Lung (tissue), 12 donors: ENCODE measurements around the gene PLCD1. TPM values are rescaled to one million over a fixed set of nuclear protein-coding genes. Genes with fewer than 3 reads are reported as not detected.

Experiments used
- ATAC-seq: fragments of 200-7000 bp; cut with Tn5 transposase; one replicate; pipeline ENCODE4 v1.9.1; 2020; ENCODE audit warnings: moderate number of reproducible peaks; ENCODE audit not compliant: insufficient read depth, low FRiP score
- DNase-seq, 3 donors: peaks; one replicate each; pipeline ENCODE4 v3.0.0-alpha.2; 2013 to 2017
- H3K27ac ChIP-seq, 2 donors: one replicate each; pipeline ENCODE4 v1.5.1; 2013; ENCODE audit warnings: mild to moderate bottlenecking in 2 of 2, moderate library complexity in 2 of 2, control low read depth in 1 of 2, inconsistent platforms in 1 of 2, low read depth in 1 of 2, low read length in 1 of 2
- H3K27me3 ChIP-seq, 3 donors: one replicate each; pipeline ENCODE4 v1.5.1; 2013; ENCODE audit warnings: low read length in 2 of 3; ENCODE audit not compliant: control insufficient read depth in 3 of 3, insufficient read depth in 3 of 3
- H3K36me3 ChIP-seq, 4 donors: one replicate each; pipeline ENCODE4 v1.5.1; 2013; ENCODE audit warnings: low read length in 4 of 4, mild to moderate bottlenecking in 1 of 4, moderate library complexity in 1 of 4; ENCODE audit not compliant: control insufficient read depth in 4 of 4, insufficient read depth in 4 of 4
- H3K4me1 ChIP-seq, 5 donors: one replicate each; pipeline ENCODE4 v1.5.1; 2013; ENCODE audit warnings: low read length in 5 of 5, mild to moderate bottlenecking in 2 of 5, moderate library complexity in 1 of 5; ENCODE audit not compliant: control insufficient read depth in 5 of 5, insufficient read depth in 5 of 5
- H3K4me3 ChIP-seq: one replicate; pipeline ENCODE4 v1.5.1; 2013; ENCODE audit warnings: mild to moderate bottlenecking, control low read depth, moderate library complexity
- H3K9ac ChIP-seq, 2 donors: one replicate each; pipeline ENCODE4 v1.5.1; 2013; ENCODE audit warnings: low read length in 2 of 2, control low read depth in 1 of 2; ENCODE audit not compliant: insufficient read depth in 1 of 2
- H3K9me3 ChIP-seq, 4 donors: one replicate each; pipeline ENCODE4 v1.5.1; 2013; ENCODE audit warnings: low read length in 3 of 4, mild to moderate bottlenecking in 1 of 4, moderate library complexity in 1 of 4; ENCODE audit not compliant: control insufficient read depth in 4 of 4, insufficient read depth in 3 of 4
- WGBS, 2 donors: extraction: QIAGEN DNeasy Blood & Tissue Kit; methylation state at CpG; one replicate each; pipeline ENCODE4 v1.1.7; 2013; 5-methylcytosine and 5-hydroxymethylcytosine counted together
- polyA plus RNA-seq, 2 donors: library from polyadenylated mRNA; stranded (reverse); fragments of 200-250 nt; gene quantifications; one replicate each; pipeline ENCODE4 v1.2.1, GENCODE V29; 2013
- total RNA-seq, 2 donors: library from RNA; depleted of rRNA in 1 of 2; stranded (reverse); fragments of >200 nt in 1 of 2; gene quantifications; one replicate each; pipeline ENCODE4 v1.2.1, GENCODE V29; 2014 to 2021
- TF ChIP-seq, protein P1 (sequence below): IDR thresholded peaks from 2 replicates; pipeline ENCODE4 v1.5.1; 2012; ENCODE audit warnings: mild to moderate bottlenecking; ENCODE audit errors: control extremely low read depth, extremely low read depth
- donor health status: control.
- donor health status: control.
- donor health status: Bipolar disorder and iron deficiency.
- donor health status: healthy.
- donor health status: DM: yes; HTN: yes; CAD: no.

Gene PLCD1
- total and polyA plus RNA-seq, 4 donors: 16.9 to 55.3 (median 21.3) TPM

DNA sequence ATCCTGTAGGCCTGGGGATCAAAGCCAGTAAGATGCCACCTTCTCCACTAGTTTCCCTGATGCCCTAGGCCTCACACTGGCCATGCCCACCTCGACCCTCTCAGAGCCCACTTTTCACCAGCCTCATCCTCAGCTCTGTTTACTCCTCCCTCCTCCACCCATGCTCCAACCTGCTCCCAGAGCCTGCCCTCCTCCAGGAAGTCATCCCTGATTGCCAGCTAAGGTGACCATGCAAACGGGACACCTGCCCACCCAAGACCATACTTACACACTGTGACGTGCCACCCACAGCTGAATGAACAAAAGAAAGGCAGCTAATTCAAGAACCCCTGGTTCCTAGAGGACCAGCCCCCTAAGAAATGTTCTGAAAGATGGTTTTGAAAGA lies 9.1 kb downstream of the PLCD1 start:
- DNase-seq: no peak

DNA sequence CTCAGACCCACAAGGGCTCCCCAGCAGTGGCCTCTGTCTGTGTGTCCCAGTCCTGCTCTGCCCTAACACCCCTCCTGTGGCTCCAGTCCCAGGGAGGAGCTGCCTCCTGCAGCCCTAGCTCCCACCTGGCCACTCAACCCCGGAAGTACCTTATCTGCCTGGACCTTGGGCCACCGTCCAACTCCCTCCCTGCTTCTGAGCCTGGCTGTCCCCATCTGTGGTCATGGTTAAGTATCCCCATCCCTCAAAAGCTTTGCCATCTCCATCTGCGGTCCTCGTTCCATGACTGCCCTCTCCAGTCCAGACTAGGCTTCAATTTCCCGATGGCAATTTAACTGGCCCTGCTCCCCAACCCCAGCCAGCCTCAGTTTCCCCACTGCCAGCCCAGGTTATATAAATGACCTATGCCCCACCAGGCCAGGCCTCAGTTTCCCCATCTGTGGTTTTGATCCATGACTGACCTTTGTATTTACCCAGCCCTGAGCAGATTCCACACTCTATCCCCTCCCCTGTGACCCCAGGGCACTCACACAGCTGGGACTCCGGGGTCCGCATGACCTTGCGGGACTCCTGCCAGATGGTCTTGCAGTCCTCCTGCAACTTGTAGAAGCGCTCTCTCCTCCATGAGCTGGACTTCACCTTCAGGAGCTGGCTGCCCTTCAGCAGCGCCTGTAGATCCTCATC lies 9.6 kb downstream of the PLCD1 start:
- Histone ChIP-seq H3K36me3 (peaks cover 3 to 28% (median 21%) of the 10 kb centered on the region in 4 donors), H3K9me3 (peaks cover 0 to 9% (median 0%) of the 10 kb centered on the region in 4 donors), H3K4me3 (no peak overlapping the region), H3K4me1 (peaks cover 0 to 17% (median 6%) of the 10 kb centered on the region in 5 donors), H3K27ac (no peak overlapping the region), H3K9ac (no peak overlapping the region), H3K27me3 (no peaks in the 10 kb centered on the region)
- TF ChIP-seq, protein P1, sequence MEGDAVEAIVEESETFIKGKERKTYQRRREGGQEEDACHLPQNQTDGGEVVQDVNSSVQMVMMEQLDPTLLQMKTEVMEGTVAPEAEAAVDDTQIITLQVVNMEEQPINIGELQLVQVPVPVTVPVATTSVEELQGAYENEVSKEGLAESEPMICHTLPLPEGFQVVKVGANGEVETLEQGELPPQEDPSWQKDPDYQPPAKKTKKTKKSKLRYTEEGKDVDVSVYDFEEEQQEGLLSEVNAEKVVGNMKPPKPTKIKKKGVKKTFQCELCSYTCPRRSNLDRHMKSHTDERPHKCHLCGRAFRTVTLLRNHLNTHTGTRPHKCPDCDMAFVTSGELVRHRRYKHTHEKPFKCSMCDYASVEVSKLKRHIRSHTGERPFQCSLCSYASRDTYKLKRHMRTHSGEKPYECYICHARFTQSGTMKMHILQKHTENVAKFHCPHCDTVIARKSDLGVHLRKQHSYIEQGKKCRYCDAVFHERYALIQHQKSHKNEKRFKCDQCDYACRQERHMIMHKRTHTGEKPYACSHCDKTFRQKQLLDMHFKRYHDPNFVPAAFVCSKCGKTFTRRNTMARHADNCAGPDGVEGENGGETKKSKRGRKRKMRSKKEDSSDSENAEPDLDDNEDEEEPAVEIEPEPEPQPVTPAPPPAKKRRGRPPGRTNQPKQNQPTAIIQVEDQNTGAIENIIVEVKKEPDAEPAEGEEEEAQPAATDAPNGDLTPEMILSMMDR: no peak
- DNase-seq: no peak
- ATAC-seq: no peak
- 90 to 97% methylated on average over 10 of the region's 10 CpGs for WGBS, 2 donors

More for the DNA sequence above, 9.1 kb downstream of the PLCD1 start:
- no peak for ATAC-seq
- Histone ChIP-seq H3K9ac (no peak overlapping the region), H3K9me3 (peaks cover 0 to 9% (median 0%) of the 10 kb centered on the region in 4 donors), H3K27ac (no peak overlapping the region), H3K4me1 (peaks cover 0 to 17% (median 6%) of the 10 kb centered on the region in 5 donors), H3K4me3 (no peak overlapping the region), H3K36me3 (peaks cover 3 to 28% (median 16%) of the 10 kb centered on the region in 4 donors), H3K27me3 (no peaks in the 10 kb centered on the region)
- 85 to 93% methylated on average over 3 of the region's 3 CpGs for WGBS, 2 donors
- TF ChIP-seq, protein P1: no peak

GRCh38 chr3:38018296-38019266 lies 10.9 kb downstream of the PLCD1 start:
- Histone ChIP-seq H3K36me3 (peaks cover 3 to 28% (median 26%) of the 10 kb centered on the region in 4 donors), H3K9me3 (peaks cover 0 to 9% (median 0%) of the 10 kb centered on the region in 4 donors), H3K27me3 (no peaks in the 10 kb centered on the region), H3K9ac (no peak overlapping the region), H3K4me3 (no peak overlapping the region), H3K27ac (no peak overlapping the region), H3K4me1 (peaks cover 0 to 11% (median 2%) of the 10 kb centered on the region in 5 donors)
- no peak for DNase-seq
- no peak for ATAC-seq
- TF ChIP-seq, protein P1: no peak
- WGBS, 2 donors: 73 to 88% methylated on average over 13 of the region's 13 CpGs
